Fibroblast of pulmonary artery (primary cell): Measurements from ENCODE around the gene SDCCAG8.

Experiments
- DNase-seq: peaks from one replicate; pipeline ENCODE4 v3.0.0-alpha.2; 2010; ENCODE audit warnings: low read depth
- H3K4me3 ChIP-seq: replicated peaks from 2 replicates; pipeline ENCODE4 v1.5.1; 2011; ENCODE audit warnings: low read depth, mild to moderate bottlenecking, control low read depth, low read length, moderate library complexity
- CTCF ChIP-seq: IDR thresholded peaks from 2 replicates; pipeline ENCODE4 v1.5.1; 2011; ENCODE audit warnings: mild to moderate bottlenecking, control low read depth, low read length, inconsistent platforms; ENCODE audit errors: missing control alignments

The SDCCAG8 gene

GRCh38 chr1:243391355-243391754 lies 135.5 kb downstream of the SDCCAG8 start:
- no peak for TF ChIP-seq CTCF
- no peak for DNase-seq

GRCh38 chr1:243393096-243393495 lies 137.3 kb downstream of the SDCCAG8 start:
- no peak overlapping the region for H3K4me3 ChIP-seq
- no peak for DNase-seq
- no peak for TF ChIP-seq CTCF

More at GRCh38 chr1:243391355-243391754, 135.5 kb downstream of the SDCCAG8 start:
- H3K4me3 ChIP-seq: no peak overlapping the region

GRCh38 chr1:243394066-243394465 lies 138.2 kb downstream of the SDCCAG8 start:
- no peak overlapping the region for H3K4me3 ChIP-seq
- no peak for DNase-seq
- no peak for TF ChIP-seq CTCF

GRCh38 chr1:243394601-243395464 lies 139.0 kb downstream of the SDCCAG8 start:
- no peak overlapping the region for H3K4me3 ChIP-seq
- TF ChIP-seq CTCF: no peak
- DNase-seq: no peak

GRCh38 chr1:243396424-243396823 lies 140.6 kb downstream of the SDCCAG8 start:
- no peak for TF ChIP-seq CTCF
- no peak overlapping the region for H3K4me3 ChIP-seq
- DNase-seq: no peak

- DNase-seq: no peak
- no peak for TF ChIP-seq CTCF
- H3K4me3 ChIP-seq: no peak overlapping the region
Observed at GRCh38 chr1:243396876-243397275, 141.0 kb downstream of the SDCCAG8 start.
